ENCODE results near the gene LIMK1. TPM values are rescaled to one million over a fixed set of nuclear protein-coding genes. Genes with fewer than 3 reads are reported as not detected.

Gene LIMK1
- total and polyA plus RNA-seq, 9 donors: 7.6 to 38.7 (median 28.8) TPM

GRCh38 chr7:74138334-74138867 is 54.8 kb downstream of the LIMK1 start:
- WGBS, 3 donors: 90 to 95% (median 93%) methylated on average over 12 of the region's 12 CpGs
- Histone ChIP-seq H3K27me3 (no peaks in the 10 kb centered on the region), H3K4me3 (no peak overlapping the region), H3K27ac (no peak overlapping the region), H3K9me3 (no peaks in the 10 kb centered on the region), H3K4me1 (ENCODE audit: insufficient read depth) (no peaks in the 10 kb centered on the region), H3K36me3 (no peaks in the 10 kb centered on the region)
- TF ChIP-seq EP300 (IDR thresholded peaks at IDR 0.05) (no peak), POLR2A (IDR thresholded peaks at IDR 0.05) (no peak), CTCF (IDR thresholded peaks at IDR 0.05) (no peak)
- intact Hi-C loops (cut with DNase I): loop anchor here in 1 of 4 donors (5.0 kb wide), 1 partner anchor 1889 kb away; no protein-coding TSS in a partner anchor
- DNase-seq: no peak

GRCh38 chr7:74138945-74139843 is 55.6 kb downstream of the LIMK1 start:
- H3K27ac ChIP-seq: no peak overlapping the region
- no peak for TF ChIP-seq EP300 (IDR thresholded peaks at IDR 0.05)
- TF ChIP-seq CTCF (IDR thresholded peaks at IDR 0.05): no peak
- no peak for TF ChIP-seq POLR2A (IDR thresholded peaks at IDR 0.05)
- H3K9me3 ChIP-seq: no peaks in the 10 kb centered on the region
- H3K4me1 ChIP-seq (ENCODE audit: insufficient read depth): no peaks in the 10 kb centered on the region
- 91 to 93% (median 93%) methylated on average over 16 of the region's 16 CpGs for WGBS, 3 donors
- no peaks in the 10 kb centered on the region for H3K36me3 ChIP-seq
- intact Hi-C loops (cut with DNase I): loop anchor here in 1 of 4 donors (5.0 kb wide), 1 partner anchor 1888 kb away; no protein-coding TSS in a partner anchor
- no peaks in the 10 kb centered on the region for H3K27me3 ChIP-seq
- no peak for DNase-seq
- no peak overlapping the region for H3K4me3 ChIP-seq

GRCh38 chr7:74141705-74142104 is 58.1 kb downstream of the LIMK1 start:
- H3K4me1 ChIP-seq (ENCODE audit: insufficient read depth): no peaks in the 10 kb centered on the region
- no peaks in the 10 kb centered on the region for H3K9me3 ChIP-seq
- H3K27me3 ChIP-seq: no peaks in the 10 kb centered on the region
- no peaks in the 10 kb centered on the region for H3K36me3 ChIP-seq
- no peak overlapping the region for H3K27ac ChIP-seq
- intact Hi-C loops (cut with DNase I): no loop called here
- no peak overlapping the region for H3K4me3 ChIP-seq
- WGBS, 3 donors: 64 to 77% (median 73%) methylated on average over 1 of the region's 1 CpG
- TF ChIP-seq EP300 (IDR thresholded peaks at IDR 0.05) (no peak), POLR2A (IDR thresholded peaks at IDR 0.05) (no peak), CTCF (IDR thresholded peaks at IDR 0.05) (no peak)
- DNase-seq: no peak

- intact Hi-C loops (cut with DNase I): no loop called here
- Histone ChIP-seq H3K27me3 (no peaks in the 10 kb centered on the region), H3K27ac (no peak overlapping the region), H3K36me3 (no peaks in the 10 kb centered on the region), H3K4me3 (no peak overlapping the region), H3K9me3 (no peaks in the 10 kb centered on the region), H3K4me1 (ENCODE audit: insufficient read depth) (no peaks in the 10 kb centered on the region)
- 47 to 58% (median 53%) methylated on average over 6 of the region's 6 CpGs for WGBS, 3 donors
- DNase-seq: no peak
- TF ChIP-seq POLR2A (IDR thresholded peaks at IDR 0.05) (no peak), CTCF (IDR thresholded peaks at IDR 0.05) (no peak), EP300 (IDR thresholded peaks at IDR 0.05) (no peak)
These were observed 59.8 kb downstream of the LIMK1 start for GRCh38 chr7:74143383-74143782.
